ENCODE data around the gene CFAP58.

Gene CFAP58

GRCh38 chr10:104488439-104488832, 134.8 kb downstream of the CFAP58 start:
- DNase-seq = no peak

GRCh38 chr10:104492329-104492940, 138.8 kb downstream of the CFAP58 start:
- DNase-seq = no peak

GRCh38 chr10:104498347-104499081, 144.9 kb downstream of the CFAP58 start:
- DNase-seq = no peak

GRCh38 chr10:104501449-104501848, 147.8 kb downstream of the CFAP58 start:
- DNase-seq = no peak

- no peak for DNase-seq
Measured at GRCh38 chr10:104501864-104502579, 148.4 kb downstream of the CFAP58 start.

GRCh38 chr10:104502907-104503306, 149.3 kb downstream of the CFAP58 start:
- DNase-seq = no peak
